ENCODE measurements around the gene KIFC3. TPM values are rescaled to one million over a fixed set of nuclear protein-coding genes. Genes with fewer than 3 reads are reported as not detected.

Gene KIFC3
- total RNA-seq, 3 donors from 2014 or later: 2.7 to 4.1 (median 3.2) TPM

DNA sequence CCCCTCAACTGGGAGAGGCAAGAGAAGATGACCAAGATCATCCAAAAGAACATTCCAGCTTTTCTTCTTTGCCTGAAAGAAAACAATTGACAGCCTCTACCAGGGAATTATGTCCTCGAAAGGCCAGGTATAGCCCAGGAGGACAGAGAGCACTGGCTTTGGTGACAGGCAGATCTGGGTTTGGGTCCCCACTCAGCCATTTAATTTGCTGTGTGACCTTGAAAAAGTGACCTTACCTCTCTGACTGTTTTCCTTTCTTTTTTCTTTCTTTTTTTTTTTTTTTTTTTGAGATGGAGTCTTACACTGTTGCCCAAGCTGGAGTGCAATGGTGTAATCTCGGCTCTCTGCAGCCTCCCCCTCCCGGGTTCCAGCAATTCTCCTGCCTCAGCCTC, 27.7 kb upstream of the KIFC3 start:
- Mint-ChIP-seq H3K9me3 (no peaks in the 10 kb centered on the region), H3K4me1 (ENCODE audit: low read depth) (no peaks in the 10 kb centered on the region), H3K4me3 (no peak overlapping the region), H3K27me3 (ENCODE audit: low read depth) (peaks cover 10% of the 10 kb centered on the region), H3K36me3 (ENCODE audit: insufficient read depth) (no peaks in the 10 kb centered on the region)
- ATAC-seq: no peak
- no peak for DNase-seq

- ATAC-seq: no peak
- DNase-seq: no peak
Measured at GRCh38 chr16:57828272-57829161, 26.2 kb upstream of the KIFC3 start.

GRCh38 chr16:57826706-57827625, 24.7 kb upstream of the KIFC3 start:
- H3K4me1 Mint-ChIP-seq (ENCODE audit: low read depth): no peaks in the 10 kb centered on the region
- no peak for ATAC-seq
- H3K4me3 Mint-ChIP-seq: no peak overlapping the region
- no peaks in the 10 kb centered on the region for H3K36me3 Mint-ChIP-seq (ENCODE audit: insufficient read depth)
- no peaks in the 10 kb centered on the region for H3K9me3 Mint-ChIP-seq
- no peak for DNase-seq
- H3K27me3 Mint-ChIP-seq (ENCODE audit: low read depth): peaks cover 8% of the 10 kb centered on the region

More at GRCh38 chr16:57828272-57829161, 26.2 kb upstream of the KIFC3 start:
- no peak overlapping the region for H3K4me3 Mint-ChIP-seq
- no peaks in the 10 kb centered on the region for H3K4me1 Mint-ChIP-seq (ENCODE audit: low read depth)
- no peaks in the 10 kb centered on the region for H3K9me3 Mint-ChIP-seq
- peaks cover 9% of the 10 kb centered on the region for H3K27me3 Mint-ChIP-seq (ENCODE audit: low read depth)
- no peaks in the 10 kb centered on the region for H3K36me3 Mint-ChIP-seq (ENCODE audit: insufficient read depth)

DNA sequence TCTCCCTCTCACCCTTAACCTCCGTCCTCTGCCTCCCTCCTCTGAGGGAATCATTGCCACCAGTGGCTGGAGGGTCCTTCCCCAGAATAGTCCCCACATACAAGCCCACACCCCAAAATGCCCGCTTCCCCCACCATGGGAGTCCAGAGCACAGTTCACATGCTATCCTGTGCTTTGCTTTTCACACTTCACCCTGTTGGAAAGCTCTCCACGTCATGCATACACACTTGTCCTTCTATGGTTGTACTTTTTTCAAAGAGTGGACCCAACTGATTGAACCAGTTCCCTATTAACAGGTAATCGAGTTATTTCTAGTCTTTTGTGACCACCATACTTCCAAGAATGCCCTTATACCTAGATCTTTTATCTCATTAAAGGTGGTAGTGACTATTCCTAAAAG, 23.8 kb upstream of the KIFC3 start:
- DNase-seq: no peak
- no peak for ATAC-seq
- no peaks in the 10 kb centered on the region for H3K36me3 Mint-ChIP-seq (ENCODE audit: insufficient read depth)
- H3K9me3 Mint-ChIP-seq: no peaks in the 10 kb centered on the region
- no peaks in the 10 kb centered on the region for H3K4me1 Mint-ChIP-seq (ENCODE audit: low read depth)
- no peak overlapping the region for H3K4me3 Mint-ChIP-seq
- H3K27me3 Mint-ChIP-seq (ENCODE audit: low read depth): peaks cover 6% of the 10 kb centered on the region

- no peaks in the 10 kb centered on the region for H3K36me3 Mint-ChIP-seq (ENCODE audit: insufficient read depth)
- H3K9me3 Mint-ChIP-seq: no peaks in the 10 kb centered on the region
- no peaks in the 10 kb centered on the region for H3K4me1 Mint-ChIP-seq (ENCODE audit: low read depth)
- ATAC-seq (no peak), DNase-seq (no peak)
- H3K27me3 Mint-ChIP-seq (ENCODE audit: low read depth): peaks cover 6% of the 10 kb centered on the region
- no peak overlapping the region for H3K4me3 Mint-ChIP-seq
Measured at GRCh38 chr16:57825298-57826044, 23.2 kb upstream of the KIFC3 start.

DNA sequence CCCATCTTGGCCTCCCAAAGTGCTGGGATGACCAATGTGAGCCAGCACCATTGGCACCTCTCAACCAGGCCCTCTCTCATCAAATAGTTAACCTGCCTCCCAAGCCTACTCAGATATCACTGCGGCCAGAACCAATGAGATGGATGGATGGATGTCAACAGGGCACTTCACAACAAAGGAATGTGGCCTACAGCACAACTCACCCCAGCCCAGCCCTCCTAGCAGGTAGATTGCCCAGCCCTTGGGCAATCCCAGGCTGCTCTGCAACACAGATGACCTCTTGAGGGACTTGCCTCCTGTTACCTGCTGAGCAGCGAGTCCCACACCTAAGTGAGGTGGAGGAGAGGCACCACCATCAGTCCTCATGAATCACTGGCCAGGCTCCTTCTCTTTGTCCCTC, 22.6 kb upstream of the KIFC3 start:
- no peak for DNase-seq
- Mint-ChIP-seq H3K4me1 (ENCODE audit: low read depth) (no peaks in the 10 kb centered on the region), H3K27me3 (ENCODE audit: low read depth) (peaks cover 6% of the 10 kb centered on the region), H3K36me3 (ENCODE audit: insufficient read depth) (no peaks in the 10 kb centered on the region), H3K4me3 (no peak overlapping the region), H3K9me3 (no peaks in the 10 kb centered on the region)
- ATAC-seq: no peak

GRCh38 chr16:57823836-57824235, 21.5 kb upstream of the KIFC3 start:
- H3K27me3 Mint-ChIP-seq (ENCODE audit: low read depth): peaks cover 6% of the 10 kb centered on the region
- H3K36me3 Mint-ChIP-seq (ENCODE audit: insufficient read depth): no peaks in the 10 kb centered on the region
- H3K4me1 Mint-ChIP-seq (ENCODE audit: low read depth): no peaks in the 10 kb centered on the region
- H3K4me3 Mint-ChIP-seq: no peak overlapping the region
- DNase-seq: no peak
- ATAC-seq: no peak
- no peaks in the 10 kb centered on the region for H3K9me3 Mint-ChIP-seq

GRCh38 chr16:57822856-57823255, 20.6 kb upstream of the KIFC3 start:
- no peak for DNase-seq
- Mint-ChIP-seq H3K27me3 (ENCODE audit: low read depth) (peaks cover 6% of the 10 kb centered on the region), H3K36me3 (ENCODE audit: insufficient read depth) (no peaks in the 10 kb centered on the region), H3K4me3 (no peak overlapping the region), H3K9me3 (no peaks in the 10 kb centered on the region), H3K4me1 (ENCODE audit: low read depth) (no peaks in the 10 kb centered on the region)
- ATAC-seq: no peak

- no peaks in the 10 kb centered on the region for H3K4me1 Mint-ChIP-seq (ENCODE audit: low read depth)
- H3K36me3 Mint-ChIP-seq (ENCODE audit: insufficient read depth): no peaks in the 10 kb centered on the region
- no peak overlapping the region for H3K4me3 Mint-ChIP-seq
- no peak for ATAC-seq
- peaks cover 6% of the 10 kb centered on the region for H3K27me3 Mint-ChIP-seq (ENCODE audit: low read depth)
- DNase-seq: no peak
- H3K9me3 Mint-ChIP-seq: no peaks in the 10 kb centered on the region
Measured at GRCh38 chr16:57822018-57822553, 19.8 kb upstream of the KIFC3 start.

GRCh38 chr16:57821149-57821971, 19.1 kb upstream of the KIFC3 start:
- H3K4me3 Mint-ChIP-seq: no peak overlapping the region
- DNase-seq (no peak), ATAC-seq (no peak)
- H3K27me3 Mint-ChIP-seq (ENCODE audit: low read depth): peaks cover 6% of the 10 kb centered on the region
- H3K9me3 Mint-ChIP-seq: no peaks in the 10 kb centered on the region
- no peaks in the 10 kb centered on the region for H3K36me3 Mint-ChIP-seq (ENCODE audit: insufficient read depth)
- H3K4me1 Mint-ChIP-seq (ENCODE audit: low read depth): peaks cover 5% of the 10 kb centered on the region

- Mint-ChIP-seq H3K36me3 (ENCODE audit: insufficient read depth) (no peaks in the 10 kb centered on the region), H3K27me3 (ENCODE audit: low read depth) (peaks cover 5% of the 10 kb centered on the region), H3K9me3 (no peaks in the 10 kb centered on the region), H3K4me1 (ENCODE audit: low read depth) (peaks cover 13% of the 10 kb centered on the region), H3K4me3 (no peak overlapping the region)
- DNase-seq (no peak), ATAC-seq (no peak)
Measured at GRCh38 chr16:57818377-57819064, 16.2 kb upstream of the KIFC3 start.

DNA sequence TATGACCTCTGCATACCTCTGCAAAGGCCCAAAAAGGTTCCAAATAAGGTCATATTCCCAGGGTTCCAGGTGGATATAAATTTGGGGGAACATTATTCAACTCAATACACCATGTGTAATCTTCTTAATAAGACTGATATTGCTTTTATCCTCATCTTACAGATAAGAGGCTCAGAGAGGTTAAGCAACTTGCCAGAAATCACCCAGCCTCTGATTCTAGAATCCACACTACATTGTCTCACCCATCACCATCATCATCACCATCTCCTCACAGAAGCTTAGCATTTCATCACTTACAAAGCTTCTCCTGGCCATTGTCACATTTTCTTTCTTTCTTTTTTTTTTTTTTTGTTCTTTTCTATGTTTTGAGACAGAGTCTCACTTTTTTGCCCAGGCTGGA, 15.4 kb upstream of the KIFC3 start:
- DNase-seq (no peak), ATAC-seq (no peak)
- Mint-ChIP-seq H3K4me1 (ENCODE audit: low read depth) (peaks cover 13% of the 10 kb centered on the region), H3K9me3 (no peaks in the 10 kb centered on the region), H3K4me3 (no peak overlapping the region), H3K36me3 (ENCODE audit: insufficient read depth) (no peaks in the 10 kb centered on the region), H3K27me3 (ENCODE audit: low read depth) (peaks cover 4% of the 10 kb centered on the region)
